SH-SY5Y (cell line): ENCODE results near the gene PCDHGB6.

Experiments
- GATA2 ChIP-seq: IDR thresholded peaks from 2 replicates; pipeline ENCODE4 v1.6.1; 2011; ENCODE audit warnings: mild to moderate bottlenecking, low read depth, low read length
- GATA3 ChIP-seq: IDR thresholded peaks from 2 replicates; pipeline ENCODE4 v1.6.1; 2011; ENCODE audit warnings: low read depth, mild to moderate bottlenecking, low read length, moderate library complexity

GRCh38 chr5:141413540-141414069, 5.8 kb downstream of the PCDHGB6 start:
- no peak for TF ChIP-seq GATA3
- TF ChIP-seq GATA2, result no peak
